Hepatocyte (in vitro differentiated cells): ENCODE data around the gene HCN1. TPM values are rescaled to one million over a fixed set of nuclear protein-coding genes. Genes with fewer than 3 reads are reported as not detected.

ENCODE experiments used
- DNase-seq: peaks from one replicate; pipeline ENCODE4 v3.0.0-alpha.2; 2016; ENCODE audit warnings: low spot score
- H2AFZ ChIP-seq: fragments of 200-600 bp; sonication (generic); 2 replicates; pipeline ENCODE4 v1.6.0; 2016; ENCODE audit warnings: antibody characterized with exemption, mild to moderate bottlenecking
- H3K27ac ChIP-seq: fragments of 200-600 bp; sonication (generic); 2 replicates; pipeline ENCODE4 v1.5.1; 2016; ENCODE audit warnings: mild to moderate bottlenecking
- H3K27me3 ChIP-seq: fragments of 200-600 bp; sonication (generic); 2 replicates; pipeline ENCODE4 v1.6.1; 2016
- H3K36me3 ChIP-seq: fragments of 200-600 bp; sonication (generic); replicated peaks from 2 replicates; pipeline ENCODE4 v1.5.1; 2016; ENCODE audit warnings: low read depth; ENCODE audit not compliant: insufficient read depth
- H3K4me1 ChIP-seq: fragments of 200-600 bp; sonication (generic); 2 replicates; pipeline ENCODE4 v1.5.1; 2016; ENCODE audit warnings: mild to moderate bottlenecking, moderate library complexity; ENCODE audit not compliant: insufficient read depth
- H3K4me2 ChIP-seq: fragments of 200-600 bp; sonication (generic); 2 replicates; pipeline ENCODE4 v1.6.0; 2016
- H3K4me3 ChIP-seq: fragments of 200-600 bp; sonication (generic); 2 replicates; pipeline ENCODE4 v1.5.1; 2016; ENCODE audit warnings: mild to moderate bottlenecking
- H3K79me2 ChIP-seq: fragments of 200-600 bp; sonication (generic); 2 replicates; pipeline ENCODE4 v1.6.0; 2017; ENCODE audit warnings: mild to moderate bottlenecking
- H3K9me2 ChIP-seq: fragments of 200-600 bp; sonication (generic); replicated peaks from 2 replicates; pipeline ENCODE4 v1.6.0; 2017; ENCODE audit warnings: mild to moderate bottlenecking; ENCODE audit not compliant: insufficient read depth
- H3K9me3 ChIP-seq: fragments of 200-600 bp; sonication (generic); 2 replicates; pipeline ENCODE4 v1.5.1; 2016; ENCODE audit warnings: low read depth, mild to moderate bottlenecking
- H4K20me1 ChIP-seq: fragments of 200-600 bp; sonication (generic); 2 replicates; pipeline ENCODE4 v1.6.0; 2016; ENCODE audit warnings: mild to moderate bottlenecking; ENCODE audit not compliant: insufficient read depth, poor library complexity, severe bottlenecking
- EZH2 ChIP-seq: fragments of 200-600 bp; sonication (generic); IDR thresholded peaks from 2 replicates; pipeline ENCODE4 v1.6.1; 2016; ENCODE audit warnings: antibody characterized with exemption, mild to moderate bottlenecking, borderline replicate concordance
- EZH2phosphoT487 ChIP-seq: fragments of 200-600 bp; sonication (generic); IDR thresholded peaks from one replicate; pipeline ENCODE4 v1.6.1; 2018; ENCODE audit warnings: antibody characterized with exemption, mild to moderate bottlenecking, low read depth, moderate library complexity; ENCODE audit not compliant: unreplicated experiment, severe bottlenecking
- WGBS: methylation state at CpG from one replicate; pipeline ENCODE4 v1.1.6; 2016; ENCODE audit warnings: low lambda C conversion rate; ENCODE audit errors: missing lambda C conversion rate; 5-methylcytosine and 5-hydroxymethylcytosine counted together
- polyA plus RNA-seq: library from polyadenylated mRNA; unstranded; fragments of >200 nt; fragmentation: Nextera tagmentation; extraction: Ambion mirVana; gene quantifications from 2 replicates; pipeline ENCODE4 v1.2.1, GENCODE V29; 2016
- total RNA-seq: library from RNA; depleted of rRNA; stranded (reverse); fragments of >200 nt; gene quantifications from 2 replicates; pipeline ENCODE4 v1.2.3, GENCODE V29; 2014
- TF ChIP-seq, protein P1 (sequence below): fragments of 200-600 bp; sonication (generic); IDR thresholded peaks from 2 replicates; pipeline ENCODE4 v1.5.1; 2016; ENCODE audit warnings: antibody characterized with exemption, mild to moderate bottlenecking; ENCODE audit not compliant: poor library complexity

HCN1 gene
- total and polyA plus RNA-seq, 2 experiments from 2014 or later: 0.57 TPM; not detected in 1

DNA sequence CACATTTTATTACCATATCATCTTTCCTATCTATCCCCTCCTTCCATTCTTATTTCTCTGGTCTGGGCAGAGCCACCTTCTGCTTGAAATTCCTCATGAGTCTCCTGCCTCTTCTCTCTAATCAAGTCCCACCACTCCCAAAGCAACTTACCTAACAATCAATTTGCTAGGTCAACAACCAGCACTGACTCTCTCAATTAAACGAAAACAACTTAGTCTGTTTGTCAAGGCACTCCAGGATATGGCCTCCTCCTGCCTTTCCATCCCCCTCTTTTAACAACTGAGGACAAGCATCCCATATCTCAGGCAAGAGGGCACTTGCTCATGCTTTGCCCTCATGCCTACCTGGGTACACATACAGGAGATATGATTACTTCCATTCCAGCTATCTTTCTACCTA is 47.4 kb downstream of the HCN1 start:
- TF ChIP-seq EZH2: no peak
- TF ChIP-seq EZH2phosphoT487: no peak
- TF ChIP-seq, protein P1, sequence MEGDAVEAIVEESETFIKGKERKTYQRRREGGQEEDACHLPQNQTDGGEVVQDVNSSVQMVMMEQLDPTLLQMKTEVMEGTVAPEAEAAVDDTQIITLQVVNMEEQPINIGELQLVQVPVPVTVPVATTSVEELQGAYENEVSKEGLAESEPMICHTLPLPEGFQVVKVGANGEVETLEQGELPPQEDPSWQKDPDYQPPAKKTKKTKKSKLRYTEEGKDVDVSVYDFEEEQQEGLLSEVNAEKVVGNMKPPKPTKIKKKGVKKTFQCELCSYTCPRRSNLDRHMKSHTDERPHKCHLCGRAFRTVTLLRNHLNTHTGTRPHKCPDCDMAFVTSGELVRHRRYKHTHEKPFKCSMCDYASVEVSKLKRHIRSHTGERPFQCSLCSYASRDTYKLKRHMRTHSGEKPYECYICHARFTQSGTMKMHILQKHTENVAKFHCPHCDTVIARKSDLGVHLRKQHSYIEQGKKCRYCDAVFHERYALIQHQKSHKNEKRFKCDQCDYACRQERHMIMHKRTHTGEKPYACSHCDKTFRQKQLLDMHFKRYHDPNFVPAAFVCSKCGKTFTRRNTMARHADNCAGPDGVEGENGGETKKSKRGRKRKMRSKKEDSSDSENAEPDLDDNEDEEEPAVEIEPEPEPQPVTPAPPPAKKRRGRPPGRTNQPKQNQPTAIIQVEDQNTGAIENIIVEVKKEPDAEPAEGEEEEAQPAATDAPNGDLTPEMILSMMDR: no peak
- Histone ChIP-seq H3K79me2 (no peaks in the 10 kb centered on the region), H3K36me3 (no peaks in the 10 kb centered on the region), H4K20me1 (no peaks in the 10 kb centered on the region), H3K27me3 (no peaks in the 10 kb centered on the region), H3K9me2 (no peaks in the 10 kb centered on the region), H3K4me3 (no peak overlapping the region), H2AFZ (no peak overlapping the region), H3K27ac (no peak overlapping the region), H3K4me1 (no peaks in the 10 kb centered on the region), H3K4me2 (no peak overlapping the region), H3K9me3 (no peaks in the 10 kb centered on the region)
- no peak for DNase-seq
- WGBS: 32% methylated on average over 1 of the region's 1 CpG

DNA sequence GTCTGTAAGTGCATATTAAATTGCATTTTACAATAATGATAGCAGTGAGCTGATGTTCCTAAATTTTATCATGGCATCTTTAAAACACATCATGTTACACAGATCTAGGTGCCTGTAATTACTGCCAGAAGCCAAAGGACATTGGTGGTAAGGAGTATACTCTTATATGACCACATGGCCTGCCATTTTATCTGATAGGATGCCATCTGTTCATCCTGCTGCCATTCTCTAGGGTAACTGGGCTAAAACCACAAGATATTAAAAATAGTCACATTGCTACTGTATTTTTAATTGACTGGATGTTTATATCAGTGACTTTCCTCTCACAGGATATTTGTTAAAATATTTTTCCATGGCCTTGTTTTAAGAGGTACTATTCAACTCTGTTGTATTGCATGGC is 53.1 kb downstream of the HCN1 start:
- H3K27ac ChIP-seq: no peak overlapping the region
- no peaks in the 10 kb centered on the region for H3K79me2 ChIP-seq
- no peaks in the 10 kb centered on the region for H3K36me3 ChIP-seq
- no peak overlapping the region for H2AFZ ChIP-seq
- no peak overlapping the region for H3K4me2 ChIP-seq
- DNase-seq: no peak
- H3K27me3 ChIP-seq: no peaks in the 10 kb centered on the region
- H3K4me1 ChIP-seq: no peaks in the 10 kb centered on the region
- no peak overlapping the region for H3K4me3 ChIP-seq
- H4K20me1 ChIP-seq: no peaks in the 10 kb centered on the region
- no peak for TF ChIP-seq EZH2
- TF ChIP-seq EZH2phosphoT487: no peak
- TF ChIP-seq, protein P1: no peak
- H3K9me2 ChIP-seq: no peaks in the 10 kb centered on the region
- no peaks in the 10 kb centered on the region for H3K9me3 ChIP-seq

DNA sequence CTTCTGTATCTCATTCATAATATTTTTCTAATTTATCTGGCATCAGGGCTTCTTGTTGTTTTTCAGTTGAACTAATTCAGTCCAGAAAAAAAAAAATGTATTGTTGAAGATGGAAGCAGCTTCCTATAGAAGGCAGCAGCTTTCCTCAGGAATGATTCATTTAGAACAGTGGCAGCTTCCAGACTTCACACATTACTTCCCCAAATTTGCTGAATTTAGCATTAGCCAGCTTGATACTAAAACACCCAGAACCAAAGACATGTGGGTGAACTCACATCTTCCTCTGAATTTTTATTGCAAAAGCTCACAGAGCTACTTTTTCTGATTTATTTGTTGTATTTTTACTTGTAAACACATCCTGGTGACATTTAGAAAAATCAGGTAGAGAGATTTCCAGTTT is 53.8 kb downstream of the HCN1 start:
- no peak for DNase-seq
- H3K36me3 ChIP-seq: no peaks in the 10 kb centered on the region
- H3K4me2 ChIP-seq: no peak overlapping the region
- TF ChIP-seq EZH2: no peak
- TF ChIP-seq, protein P1: no peak
- no peak overlapping the region for H3K27ac ChIP-seq
- H4K20me1 ChIP-seq: no peaks in the 10 kb centered on the region
- H3K4me3 ChIP-seq: no peak overlapping the region
- H2AFZ ChIP-seq: no peak overlapping the region
- no peaks in the 10 kb centered on the region for H3K4me1 ChIP-seq
- no peaks in the 10 kb centered on the region for H3K27me3 ChIP-seq
- no peaks in the 10 kb centered on the region for H3K9me2 ChIP-seq
- no peaks in the 10 kb centered on the region for H3K79me2 ChIP-seq
- no peaks in the 10 kb centered on the region for H3K9me3 ChIP-seq

DNA sequence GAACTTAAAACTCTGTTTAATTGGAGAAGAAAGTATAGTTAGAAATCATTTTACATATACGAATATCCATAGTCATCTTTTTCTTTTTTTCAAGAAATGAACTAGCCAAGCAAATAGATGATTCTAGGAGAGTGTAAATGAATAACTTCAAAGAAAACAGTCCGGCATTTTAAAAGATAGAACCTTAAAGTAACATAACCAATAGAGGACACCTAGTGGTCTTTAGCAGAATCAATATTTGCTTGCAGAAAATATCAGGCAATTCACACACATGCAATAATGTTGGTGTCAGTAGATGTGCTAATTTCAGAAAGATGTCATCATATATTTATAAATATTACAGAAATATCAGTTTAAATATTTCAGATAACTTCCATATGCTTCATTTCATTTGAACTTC is 57.1 kb downstream of the HCN1 start:
- H3K9me2 ChIP-seq: no peaks in the 10 kb centered on the region
- H3K79me2 ChIP-seq: no peaks in the 10 kb centered on the region
- TF ChIP-seq, protein P1: peak; percentile 42
- no peak for TF ChIP-seq EZH2
- H3K4me2 ChIP-seq: no peak overlapping the region
- H3K9me3 ChIP-seq: no peaks in the 10 kb centered on the region
- 35% methylated on average over 2 of the region's 2 CpGs for WGBS
- H3K4me3 ChIP-seq: no peak overlapping the region
- no peak overlapping the region for H3K27ac ChIP-seq
- H4K20me1 ChIP-seq: no peaks in the 10 kb centered on the region
- no peaks in the 10 kb centered on the region for H3K36me3 ChIP-seq
- no peak overlapping the region for H2AFZ ChIP-seq
- DNase-seq: no peak
- no peaks in the 10 kb centered on the region for H3K27me3 ChIP-seq
- no peaks in the 10 kb centered on the region for H3K4me1 ChIP-seq
